NK-92 (cell line): ENCODE measurements around the gene NID2.

Experiments used
- DNase-seq: peaks from one replicate; lab custom pipeline; 2025; ENCODE audit not compliant: unreplicated experiment; lab: John Stamatoyannopoulos, UW

NID2 gene

GRCh38 chr14:51960866-51961265 is 108.0 kb downstream of the NID2 start:
- no peak for DNase-seq

- no peak for DNase-seq
Measured at GRCh38 chr14:51959928-51960327, 108.9 kb downstream of the NID2 start.

- DNase-seq, result no peak
Measured at GRCh38 chr14:51957950-51958349, 110.9 kb downstream of the NID2 start.
